Endothelial cell of umbilical vein (primary cell): ENCODE measurements around the gene PSAP. TPM values are rescaled to one million over a fixed set of nuclear protein-coding genes. Genes with fewer than 3 reads are reported as not detected.

Experiments
- BruUV-seq: library from RNA; stranded (reverse); fragments of 400-500 nt; replicated peaks from 2 replicates; lab custom pipeline; 2021; lab: Mats Ljungman, UMichigan
- CTCF ChIA-PET: fragments of 300-600, 350-600 bp; sonication (Branson Sonifier 250); formaldehyde crosslinking; loops from one replicate; lab custom pipeline; 2021; ENCODE audit warnings: antibody characterized with exemption, inconsistent platforms; lab: Charles Lee
- POLR2A ChIA-PET: fragments of 300-600, 350-600 bp; sonication (Branson Sonifier 250); formaldehyde crosslinking; loops from one replicate; lab custom pipeline; 2021; ENCODE audit warnings: antibody characterized with exemption, inconsistent platforms; lab: Charles Lee
- DNase-seq: peaks from one replicate; pipeline ENCODE4 v3.0.0-alpha.2; 2011; ENCODE audit warnings: low read depth, low spot score
- FAIRE-seq: peaks from 2 replicates; lab custom pipeline; 2011; peaks lifted over from hg19 to GRCh38; lab: Jason Lieb, UNC
- H2AFZ ChIP-seq: 2 replicates; pipeline ENCODE4 v1.6.0; 2012; ENCODE audit warnings: low read depth, low read length, control low read depth, inconsistent platforms
- H3K27ac ChIP-seq: 2 replicates; pipeline ENCODE4 v1.5.1; 2011; ENCODE audit warnings: low read depth, mild to moderate bottlenecking, control low read depth, low read length, moderate library complexity; ENCODE audit not compliant: insufficient read depth
- H3K27me3 ChIP-seq, 2 experiments: 2 replicates each; pipeline versions ENCODE4 v1.6.0 to v1.6.1; 2011; ENCODE audit warnings: low read length in 2 of 2, mixed read lengths in 1 of 2; ENCODE audit not compliant: control insufficient read depth in 2 of 2, insufficient read depth in 2 of 2
- H3K36me3 ChIP-seq, 2 experiments: 2 replicates in 1 of 2; 3 replicates in 1 of 2; pipeline ENCODE4 v1.5.1; 2011; ENCODE audit warnings: low read length in 2 of 2, mild to moderate bottlenecking in 1 of 2, moderate library complexity in 1 of 2; ENCODE audit not compliant: control insufficient read depth in 2 of 2, insufficient read depth in 2 of 2; ENCODE audit errors: extremely low read depth in 1 of 2
- H3K4me1 ChIP-seq: 3 replicates; pipeline ENCODE4 v1.5.1; 2011; ENCODE audit warnings: mild to moderate bottlenecking, low read length; ENCODE audit not compliant: control insufficient read depth, insufficient read depth; ENCODE audit errors: extremely low read depth
- H3K4me2 ChIP-seq: 2 replicates; pipeline ENCODE4 v1.6.1; 2011; ENCODE audit warnings: low read length, control low read depth, mixed read lengths; ENCODE audit not compliant: insufficient read depth
- H3K4me3 ChIP-seq, 3 experiments: fragments of 200-600 bp in 1 of 3; sonication (generic), shearing (Covaris generic) in 1 of 3; replicated peaks in 1 of 3; 2 replicates each; pipeline ENCODE4 v1.5.1; 2011 to 2016; ENCODE audit warnings: control low read depth in 3 of 3, low read length in 3 of 3, mild to moderate bottlenecking in 2 of 3, inconsistent platforms in 1 of 3, low read depth in 1 of 3, moderate library complexity in 1 of 3; ENCODE audit not compliant: insufficient read depth in 1 of 3
- H3K79me2 ChIP-seq: 2 replicates; pipeline ENCODE4 v1.6.0; 2012; ENCODE audit warnings: low read length, inconsistent platforms; ENCODE audit not compliant: control insufficient read depth, insufficient read depth
- H3K9ac ChIP-seq: replicated peaks from 2 replicates; pipeline ENCODE3; 2011; ENCODE audit warnings: low read length, control low read depth; ENCODE audit not compliant: insufficient read depth; ENCODE audit errors: extremely low read depth
- H3K9me1 ChIP-seq: replicated peaks from 3 replicates; pipeline ENCODE4 v1.6.0; 2011; ENCODE audit warnings: mild to moderate bottlenecking, low read length; ENCODE audit not compliant: control insufficient read depth, insufficient read depth; ENCODE audit errors: extremely low read depth
- H3K9me3 ChIP-seq: replicated peaks from 2 replicates; pipeline ENCODE4 v1.5.1; 2012; ENCODE audit warnings: low read length, inconsistent platforms; ENCODE audit not compliant: control insufficient read depth, insufficient read depth
- H4K20me1 ChIP-seq: replicated peaks from 2 replicates; pipeline ENCODE3; 2011; ENCODE audit warnings: mild to moderate bottlenecking, low read length; ENCODE audit not compliant: control insufficient read depth, insufficient read depth; ENCODE audit errors: extremely low read depth
- CTCF ChIP-seq, 2 donors: IDR thresholded peaks; 1 replicate in 1 of 2; 2 replicates in 1 of 2; pipeline ENCODE4 v1.5.1; 2011; ENCODE audit warnings: low read length in 2 of 2, mild to moderate bottlenecking in 2 of 2, moderate library complexity in 2 of 2, control low read depth in 1 of 2, inconsistent platforms in 1 of 2, low read depth in 1 of 2; ENCODE audit not compliant: insufficient read depth in 1 of 2; ENCODE audit errors: extremely low read depth in 1 of 2
- EZH2 ChIP-seq: IDR thresholded peaks from 2 replicates; pipeline ENCODE4 v1.6.1; 2012; ENCODE audit warnings: borderline replicate concordance, low read depth, mild to moderate bottlenecking, moderate library complexity, low read length, inconsistent platforms; ENCODE audit not compliant: severe bottlenecking
- FOS ChIP-seq: IDR thresholded peaks from 2 replicates; pipeline ENCODE4 v1.6.1; 2011; ENCODE audit warnings: mild to moderate bottlenecking, low read length, moderate library complexity, borderline replicate concordance; ENCODE audit not compliant: insufficient read depth
- GATA2 ChIP-seq: IDR thresholded peaks from 2 replicates; pipeline ENCODE4 v1.7.0; 2011; ENCODE audit warnings: low read depth, mild to moderate bottlenecking, moderate library complexity, mixed read lengths, low read length; ENCODE audit not compliant: insufficient read length, insufficient read depth
- JUN ChIP-seq: IDR thresholded peaks from 2 replicates; pipeline ENCODE4 v1.6.1; 2011; ENCODE audit warnings: borderline replicate concordance, low read depth; ENCODE audit not compliant: insufficient read length, insufficient read depth
- MAX ChIP-seq: IDR thresholded peaks from 2 replicates; pipeline ENCODE4 v1.6.1; 2011; ENCODE audit not compliant: insufficient read depth, insufficient read length
- MYC ChIP-seq: IDR thresholded peaks from one replicate; pipeline ENCODE4 v1.6.1; 2011; ENCODE audit warnings: mild to moderate bottlenecking, low read depth, low read length
- POLR2A ChIP-seq: IDR thresholded peaks from 2 replicates; pipeline ENCODE4 v1.6.1; 2012; ENCODE audit warnings: low read depth, mild to moderate bottlenecking, control low read depth, low read length
- POLR2AphosphoS5 ChIP-seq: IDR thresholded peaks from 2 replicates; pipeline ENCODE4 v1.6.1; 2012; ENCODE audit warnings: low read depth, mild to moderate bottlenecking, control low read depth, low read length, moderate library complexity; ENCODE audit not compliant: insufficient read depth
- dilution Hi-C: fragments of 300-500 bp; cut with MboI; formaldehyde crosslinking; loops from one replicate; pipeline ENCODE4 v1.15.0; 2019; ENCODE audit warnings: low sequenced_read_pairs; ENCODE audit not compliant: extremely low pct_ligation_motif_present
- intact Hi-C: fragments of 100-400 bp; cut with micrococcal nuclease; formaldehyde crosslinking; loops from one replicate; pipeline ENCODE4 v1.10.0; 2022
- polyA plus RNA-seq, 4 experiments: library from polyadenylated mRNA; depleted of rRNA in 3 of 4; stranded (reverse) in 3 of 4; unstranded in 1 of 4; fragments of >200 nt; gene quantifications; 2 replicates each; pipeline versions ENCODE4 v1.2.1 to v1.2.3, GENCODE V29; 2011 to 2012; ENCODE audit warnings: missing spikeins in 1 of 4
- total RNA-seq: library from RNA; stranded (reverse); gene quantifications from 2 replicates; pipeline ENCODE4 v1.2.3, GENCODE V29; 2021

Gene PSAP
- total and polyA plus RNA-seq, 2 donors (not counting 3 experiments of a cell fraction or from before 2014, with no cell fraction given), result 644 to 1,476 TPM

GRCh38 chr10:71776481-71776925 is 74.5 kb downstream of the PSAP start:
- Histone ChIP-seq H3K9me3 (no peaks in the 10 kb centered on the region), H3K4me2 (no peak overlapping the region), H3K9ac (no peak overlapping the region), H3K4me1 (peaks cover 10% of the 10 kb centered on the region), H2AFZ (no peak overlapping the region), H3K36me3 (no peaks in the 10 kb centered on the region), H4K20me1 (no peaks in the 10 kb centered on the region), H3K79me2 (no peaks in the 10 kb centered on the region), H3K4me3 (no peak overlapping the region), H3K27ac (no peak overlapping the region), H3K27me3 (no peaks in the 10 kb centered on the region), H3K9me1 (no peaks in the 10 kb centered on the region)
- dilution Hi-C loops, result no loop called here
- DNase-seq, result no peak
- POLR2A ChIA-PET, result no interaction called here
- intact Hi-C loops, result no loop called here
- no peak for TF ChIP-seq EZH2
- TF ChIP-seq MAX, result no peak
- TF ChIP-seq JUN, result no peak
- no peak for TF ChIP-seq CTCF (IDR thresholded peaks at IDR 0.05; ENCODE audit: extremely low read depth in 1 of 2, insufficient read depth in 1 of 2, low read depth in 1 of 2, low read length in 2 of 2)
- no peak for TF ChIP-seq POLR2AphosphoS5
- no peak for TF ChIP-seq MYC
- TF ChIP-seq FOS, result no peak
- no peak for TF ChIP-seq POLR2A
- no peak for TF ChIP-seq GATA2
- no peak for FAIRE-seq
- no TSS peak for BruUV-seq
- CTCF ChIA-PET, result interaction anchor here (1.2 kb wide), 1 partner anchor 36 kb away, joined by 3 read pairs; no protein-coding TSS in a partner anchor
